GM19238 (cell line): ENCODE results near the gene HOXB4.
A peak's percentile ranks its signal among the peaks of the same experiment; 100 is the strongest.

Source experiments
- DNase-seq: peaks from one replicate; pipeline ENCODE4 v3.0.0; 2011; ENCODE audit warnings: low spot score; ENCODE audit not compliant: insufficient read length

HOXB4 gene

DNA sequence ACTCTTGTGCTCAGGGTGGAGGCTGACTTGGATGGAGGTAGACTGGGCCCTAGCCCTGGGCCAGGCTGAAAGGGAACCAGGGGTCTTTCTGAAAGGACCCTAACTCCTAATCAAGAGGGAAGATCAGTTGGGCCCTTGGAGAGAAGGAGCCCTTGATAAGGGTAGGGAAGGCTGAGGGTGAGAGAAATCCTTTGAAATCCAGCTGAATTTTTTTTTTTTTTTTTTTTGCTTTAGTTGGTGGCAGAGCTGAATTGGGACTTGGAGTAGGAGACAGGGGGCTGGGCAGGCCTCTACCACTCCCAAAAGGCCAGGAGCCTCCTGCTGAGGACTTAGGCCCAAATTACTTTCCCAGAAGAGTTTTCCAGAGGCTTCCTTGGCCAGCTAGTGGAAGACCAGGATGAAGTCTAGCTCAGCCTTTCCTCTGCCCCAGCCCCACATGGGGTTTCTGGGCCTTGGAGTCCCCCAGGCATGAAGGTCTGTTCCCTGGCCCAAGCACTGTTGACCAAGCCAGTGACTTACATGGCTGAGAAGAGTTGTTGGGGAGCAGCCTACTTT, 12.5 kb upstream of the HOXB4 start:
- DNase-seq, result no peak

DNA sequence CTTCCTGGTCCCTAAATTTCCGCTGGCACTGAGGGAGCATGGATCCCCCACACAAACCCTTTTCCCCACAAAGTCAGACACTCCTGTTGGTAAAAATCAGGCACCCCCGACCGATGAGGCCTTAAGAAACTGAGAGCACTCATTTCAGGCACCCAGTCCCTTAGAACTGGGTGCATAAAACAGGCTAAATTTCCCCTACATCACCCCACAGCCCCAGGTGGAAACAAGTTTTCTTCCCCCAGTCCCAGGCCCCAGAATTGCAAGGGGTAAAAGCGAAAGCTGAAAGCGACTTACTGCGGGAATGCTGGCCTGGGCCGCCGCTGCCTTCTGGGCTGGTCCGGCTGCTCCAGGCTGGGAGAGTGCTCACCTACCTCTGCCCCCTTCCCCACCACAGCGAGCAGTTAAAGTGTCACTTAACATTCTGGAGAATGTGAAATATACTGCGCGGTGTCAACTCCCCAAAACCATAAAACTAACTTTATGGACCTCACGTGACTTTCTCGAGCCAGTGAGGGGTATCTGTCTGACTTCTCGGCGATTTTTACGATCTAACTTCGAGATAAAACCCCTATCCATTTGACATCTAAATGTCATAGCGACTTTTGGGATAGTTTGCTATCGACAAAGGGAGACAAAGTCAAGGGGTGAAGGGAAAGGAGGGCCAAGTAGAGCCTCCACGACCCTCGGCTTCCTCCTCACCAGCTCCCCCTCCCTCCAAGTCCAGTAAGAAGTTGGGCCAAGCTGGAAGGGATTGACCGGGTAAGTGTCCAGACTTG, 11.9 kb upstream of the HOXB4 start, which contains the start of gene HOXB3:
TSS of gene HOXB3 (minus strand) at position 411 of the 776 bp plus-strand sequence. CDS start 37,767 bp downstream, outside the sequence.
- no peak for DNase-seq

DNA sequence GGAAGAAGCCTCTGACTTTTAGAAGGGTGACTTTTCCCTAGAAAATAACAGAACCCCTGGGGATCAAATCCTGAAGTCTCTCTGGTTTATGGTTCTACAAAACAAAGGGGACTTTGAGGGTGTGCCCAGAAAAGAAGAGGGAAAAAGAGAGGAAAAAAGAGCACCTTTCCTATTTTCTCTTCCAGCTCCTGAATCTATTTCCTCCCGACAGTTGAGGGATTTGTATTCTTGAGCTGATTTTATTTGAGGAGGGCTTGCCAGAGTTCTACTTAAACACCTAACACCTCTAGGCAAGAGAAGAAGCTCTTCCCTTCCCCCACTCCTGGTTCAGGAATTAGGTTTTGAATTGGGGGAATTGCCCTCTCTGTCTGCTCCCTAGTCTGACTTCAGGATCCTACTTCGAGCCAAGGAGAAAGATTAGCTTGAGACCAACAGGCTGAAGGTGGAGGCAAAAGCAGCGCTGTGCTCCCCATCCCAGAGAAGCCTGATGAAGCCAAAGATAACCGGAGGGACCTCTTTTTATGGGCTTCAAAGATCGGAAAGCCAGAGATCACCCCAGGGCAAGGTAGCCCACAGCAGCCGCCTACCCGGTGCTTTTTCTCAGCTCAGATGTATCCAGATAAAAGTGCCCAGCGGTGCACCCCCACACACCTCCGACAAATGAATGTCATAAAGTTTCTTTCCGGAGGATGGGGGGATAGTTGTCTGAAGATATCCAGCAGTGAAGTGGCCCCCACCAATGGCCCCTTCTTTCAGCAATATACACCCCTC, 11.1 kb upstream of the HOXB4 start:
- no peak for DNase-seq

DNA sequence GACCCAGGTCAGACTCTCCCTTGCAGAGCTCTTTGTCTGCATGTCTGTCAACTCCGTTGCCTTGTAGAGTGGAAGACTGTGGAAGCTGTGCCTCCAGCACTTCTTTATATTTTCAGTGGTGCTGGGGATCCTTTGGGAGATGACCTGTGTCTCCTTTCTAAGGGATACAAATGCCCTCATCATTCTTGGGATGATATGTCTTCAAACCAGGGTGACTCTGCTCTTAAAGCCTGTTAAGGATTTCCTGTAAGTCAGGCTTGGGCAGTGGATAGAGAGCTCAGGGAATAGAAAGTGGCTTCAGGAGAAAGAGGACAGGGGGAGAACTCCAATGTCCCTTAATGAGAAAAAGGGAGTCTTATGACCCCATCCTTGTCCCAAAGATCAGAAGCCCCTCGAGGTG, 10.4 kb upstream of the HOXB4 start:
- no peak for DNase-seq

DNA sequence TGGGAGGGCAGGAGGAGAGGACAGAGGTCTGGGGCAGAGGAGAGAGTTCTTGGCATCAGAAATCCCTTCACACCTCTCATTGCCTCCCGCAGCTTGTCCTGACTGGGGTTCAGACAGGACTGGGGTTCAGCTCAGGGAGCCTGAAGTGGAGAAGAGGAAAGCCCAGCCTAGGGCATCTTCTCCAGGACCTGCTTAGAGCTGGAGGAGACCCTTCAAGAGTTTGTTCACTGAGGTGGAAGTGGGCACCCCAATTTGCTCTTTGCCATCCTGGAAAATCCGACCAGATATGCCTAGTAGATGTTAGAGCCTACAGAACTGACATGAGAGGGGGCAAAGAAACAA, 9.9 kb upstream of the HOXB4 start:
- no peak for DNase-seq

DNA sequence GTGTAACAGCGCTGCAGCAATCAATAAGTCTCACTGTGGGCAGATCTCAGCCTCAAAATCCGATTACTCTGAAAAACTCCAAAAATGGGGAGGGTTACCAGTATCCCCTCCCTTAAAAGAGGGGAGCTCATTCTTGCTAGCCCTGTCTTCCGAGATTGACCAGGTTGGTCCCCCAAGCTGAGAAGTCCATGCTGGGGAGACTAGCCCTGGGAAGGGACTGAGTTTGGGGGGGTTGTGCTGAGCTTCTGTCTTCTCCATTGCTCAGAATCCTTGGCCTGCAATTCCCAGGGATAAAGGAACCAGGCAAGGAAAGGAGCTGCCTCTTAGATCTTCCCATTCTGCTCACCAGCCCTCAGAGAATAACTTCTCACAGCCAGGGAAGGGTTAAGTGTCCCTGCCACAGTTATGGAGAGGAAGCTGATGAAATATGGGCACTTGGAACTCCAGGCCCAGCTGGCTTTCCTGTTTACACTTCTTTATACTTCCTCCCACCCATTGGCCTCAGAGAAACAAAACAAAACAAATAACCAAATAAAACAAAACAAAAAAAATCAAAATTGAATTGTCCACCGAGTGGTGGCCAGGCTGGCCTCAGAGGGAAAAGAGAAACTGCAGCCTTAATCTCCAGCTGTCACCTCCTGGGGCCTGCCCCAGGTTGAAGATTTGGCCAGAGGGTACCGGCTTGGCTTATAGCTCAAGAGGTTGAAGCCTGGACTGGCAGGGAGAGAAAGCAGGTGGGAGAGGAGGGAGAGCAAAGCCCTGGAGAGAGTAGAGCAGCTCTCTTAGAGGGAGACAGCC, 9.3 kb upstream of the HOXB4 start:
- DNase-seq, result no peak

DNA sequence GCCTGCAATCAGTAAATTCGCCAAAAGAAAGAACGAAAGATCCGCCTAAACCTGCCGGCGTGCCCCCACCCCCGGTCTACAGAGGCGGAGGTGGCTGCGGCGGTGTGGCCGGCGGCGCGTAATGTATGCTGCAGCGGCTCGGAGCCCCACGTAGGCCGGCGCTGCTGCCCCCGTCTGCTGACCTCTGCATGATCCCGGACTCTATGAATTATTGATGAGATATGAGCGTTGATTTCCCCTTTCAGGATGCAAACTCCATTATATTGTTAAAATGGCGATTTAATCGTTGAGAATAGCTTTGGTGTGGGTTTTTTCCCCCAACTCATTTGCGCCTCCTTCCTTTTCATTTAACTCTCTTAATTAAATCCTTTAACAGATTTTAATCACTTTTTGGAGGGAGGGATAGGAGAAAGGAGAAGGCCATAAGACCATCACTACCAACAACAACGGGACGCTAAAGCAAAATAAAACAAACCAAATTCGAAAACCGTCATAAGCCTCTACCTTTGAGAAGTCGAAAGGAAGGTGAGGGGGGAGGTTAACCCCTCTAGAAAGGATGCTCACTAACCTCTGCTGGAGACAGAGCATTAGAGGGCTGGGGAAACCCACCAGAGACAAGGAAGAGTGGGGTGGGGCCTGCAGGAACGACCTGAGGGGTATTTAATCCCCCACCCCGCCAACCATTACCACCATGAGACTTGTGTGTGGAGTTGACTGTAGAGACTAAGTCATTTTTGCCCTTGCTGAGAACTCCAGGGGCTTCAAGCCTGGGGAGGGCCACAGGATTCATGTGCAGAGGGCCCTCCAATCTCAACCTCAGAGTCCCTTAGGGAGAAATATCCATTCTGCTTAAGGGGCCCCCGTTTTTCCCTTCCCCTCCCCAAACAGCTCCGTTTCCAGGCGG, 8.5 kb upstream of the HOXB4 start:
- peak; percentile 62 for DNase-seq

DNA sequence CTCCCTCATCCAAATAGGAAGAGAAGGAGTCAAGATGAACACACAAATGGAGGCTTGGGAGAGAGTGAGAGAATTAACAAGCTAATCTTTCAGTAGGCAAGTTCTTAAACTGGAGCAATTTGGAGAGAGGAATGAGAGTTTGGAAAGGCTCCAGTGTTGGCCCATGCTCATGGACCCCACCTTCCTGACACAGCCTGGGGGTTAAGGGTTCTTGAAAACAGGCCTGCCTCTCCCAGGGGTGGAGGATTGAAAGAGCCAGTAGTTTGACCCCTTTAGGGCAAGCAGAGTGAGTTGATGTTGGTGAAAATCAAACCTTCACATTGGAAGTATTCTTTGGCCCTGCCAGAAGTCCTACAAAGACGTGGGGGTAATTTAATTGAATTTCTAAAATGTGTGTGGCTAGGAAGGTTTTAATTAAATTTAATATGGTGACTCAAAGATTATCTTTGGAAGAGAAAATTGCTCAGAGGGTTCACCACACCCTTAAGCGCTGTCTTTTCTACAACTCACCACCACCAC, 6.1 kb upstream of the HOXB4 start:
- no peak for DNase-seq

DNA sequence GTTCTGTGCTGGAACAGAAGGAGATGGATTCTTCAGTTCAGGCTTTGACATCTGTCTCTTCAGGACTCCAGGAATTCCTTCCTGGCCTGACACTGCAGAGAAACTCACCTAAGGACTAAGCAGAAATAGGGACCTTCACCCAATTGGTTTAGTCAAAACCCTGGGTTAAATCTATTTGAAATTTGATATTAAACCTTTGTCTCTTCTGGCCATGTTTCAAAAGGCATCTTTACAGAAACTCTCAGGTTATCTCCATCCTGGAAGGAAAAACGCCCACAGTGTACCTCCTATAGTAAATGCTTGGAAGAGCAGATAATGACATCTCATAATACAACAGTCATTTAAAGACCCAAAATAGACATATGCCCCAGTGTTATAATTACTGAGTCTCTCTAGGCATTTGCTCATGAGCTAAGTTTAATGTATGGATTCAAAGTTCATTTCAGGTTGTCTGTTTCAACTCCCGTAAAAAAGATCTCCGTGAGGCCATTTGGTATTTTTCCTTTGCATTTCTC, 5.6 kb upstream of the HOXB4 start:
- no peak for DNase-seq

DNA sequence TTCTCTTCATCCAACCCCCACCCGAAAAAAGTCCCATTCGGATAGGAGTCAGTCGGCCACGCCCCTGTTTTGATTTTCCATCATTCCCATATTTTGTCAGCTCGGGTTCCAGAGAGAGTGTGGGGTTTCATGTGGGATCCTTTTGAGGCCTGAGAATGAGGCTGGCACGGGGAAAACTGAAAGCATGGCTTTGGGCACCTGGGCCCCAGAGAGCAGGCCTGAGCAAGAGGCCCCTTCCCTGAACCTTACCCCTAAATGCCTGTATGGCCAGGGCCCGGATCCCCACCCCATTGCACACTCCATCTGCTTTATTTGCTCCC, 4.6 kb upstream of the HOXB4 start:
- no peak for DNase-seq

DNA sequence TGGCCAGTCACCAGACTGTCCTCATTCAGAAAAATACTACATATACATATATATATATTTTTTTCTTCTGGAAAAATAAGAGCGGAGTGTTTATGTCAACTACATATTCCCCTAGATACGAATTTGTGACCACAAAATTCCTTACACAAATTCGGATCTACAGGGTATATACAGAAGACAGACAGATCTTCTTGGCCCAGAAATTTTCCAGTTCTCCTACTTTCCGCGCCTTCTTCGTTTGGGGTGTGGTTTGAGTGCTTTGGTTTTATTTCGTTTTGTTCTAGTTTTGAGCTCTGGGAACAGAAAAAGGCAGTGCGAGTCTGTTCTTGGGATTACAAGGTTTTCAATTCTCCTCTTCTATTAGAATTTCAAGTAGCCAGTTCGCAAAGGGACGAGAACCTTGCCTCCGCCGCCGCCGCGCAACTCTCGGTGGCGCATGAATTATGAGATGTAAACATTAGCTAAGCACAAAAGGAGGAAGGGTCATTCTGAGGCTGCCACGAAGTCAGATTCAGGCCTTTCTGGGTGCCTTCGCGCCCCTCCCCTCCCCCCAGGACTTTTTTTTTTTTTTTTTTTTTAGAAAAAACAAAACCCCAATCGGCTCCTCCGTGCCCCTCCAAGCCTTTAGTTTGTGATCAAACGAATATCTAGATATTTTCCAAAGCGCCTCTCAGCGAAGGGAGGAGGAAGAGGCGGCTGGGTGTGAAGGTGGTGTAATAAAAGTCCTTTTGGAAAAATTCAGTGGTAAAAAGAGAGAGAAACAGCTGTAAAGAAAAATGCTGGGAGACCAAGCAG, 1.8 kb upstream of the HOXB4 start:
- no peak for DNase-seq

DNA sequence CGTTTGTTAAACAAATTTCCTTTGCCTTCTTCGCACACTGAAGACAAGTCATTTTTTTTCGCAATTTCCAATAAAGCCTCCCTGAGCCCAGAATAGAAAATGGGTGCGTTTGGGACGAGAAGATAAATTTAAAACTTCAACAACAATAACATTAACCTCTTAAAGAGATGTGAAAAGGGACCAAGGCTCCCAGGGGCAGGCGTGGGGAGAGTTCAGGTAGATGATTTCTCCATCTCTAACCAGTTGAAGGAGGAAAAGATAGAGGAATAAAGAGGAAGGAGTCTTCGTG, 1.3 kb upstream of the HOXB4 start:
- no peak for DNase-seq

DNA sequence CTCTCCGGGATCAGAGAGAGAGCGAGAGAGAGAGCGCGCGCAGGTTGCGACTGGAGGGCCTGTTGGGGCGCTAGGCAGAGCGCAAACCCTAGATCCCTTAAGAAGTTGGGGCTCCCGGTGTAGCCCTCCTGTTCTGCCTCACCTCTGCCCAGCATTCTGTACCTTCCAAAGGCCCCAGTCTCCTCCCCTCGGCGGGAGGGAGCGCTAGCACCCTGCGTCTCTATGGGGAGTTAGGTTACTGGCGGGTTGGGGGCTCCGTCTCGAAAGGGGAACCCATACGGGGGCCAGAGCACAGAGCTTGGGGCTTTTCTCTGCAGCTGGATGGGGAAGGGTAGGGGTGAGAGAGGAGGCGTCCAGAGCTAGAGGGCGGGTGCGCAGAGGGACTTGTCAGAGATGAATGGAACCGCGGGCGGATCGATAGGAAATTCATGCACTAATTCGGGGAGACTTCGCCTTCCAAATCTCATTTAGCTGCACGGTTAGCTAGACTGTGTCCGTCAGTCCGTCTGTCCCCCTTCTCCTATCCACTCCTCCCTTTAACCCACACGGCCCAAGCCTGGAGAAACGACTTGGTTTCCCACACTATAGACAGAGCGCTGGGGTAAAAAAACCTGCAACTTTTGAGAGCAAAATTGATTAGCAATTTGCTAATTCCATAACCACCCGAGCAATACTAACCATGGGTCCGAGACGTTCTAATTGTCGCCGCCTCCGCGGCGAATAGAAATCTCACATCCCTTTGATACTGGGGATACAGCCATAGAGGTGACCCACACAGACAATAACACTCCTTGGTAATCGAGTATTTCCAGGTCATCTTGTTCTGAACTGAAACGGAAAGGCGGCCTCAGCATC, 693 bp upstream of the HOXB4 start:
- DNase-seq, result no peak

DNA sequence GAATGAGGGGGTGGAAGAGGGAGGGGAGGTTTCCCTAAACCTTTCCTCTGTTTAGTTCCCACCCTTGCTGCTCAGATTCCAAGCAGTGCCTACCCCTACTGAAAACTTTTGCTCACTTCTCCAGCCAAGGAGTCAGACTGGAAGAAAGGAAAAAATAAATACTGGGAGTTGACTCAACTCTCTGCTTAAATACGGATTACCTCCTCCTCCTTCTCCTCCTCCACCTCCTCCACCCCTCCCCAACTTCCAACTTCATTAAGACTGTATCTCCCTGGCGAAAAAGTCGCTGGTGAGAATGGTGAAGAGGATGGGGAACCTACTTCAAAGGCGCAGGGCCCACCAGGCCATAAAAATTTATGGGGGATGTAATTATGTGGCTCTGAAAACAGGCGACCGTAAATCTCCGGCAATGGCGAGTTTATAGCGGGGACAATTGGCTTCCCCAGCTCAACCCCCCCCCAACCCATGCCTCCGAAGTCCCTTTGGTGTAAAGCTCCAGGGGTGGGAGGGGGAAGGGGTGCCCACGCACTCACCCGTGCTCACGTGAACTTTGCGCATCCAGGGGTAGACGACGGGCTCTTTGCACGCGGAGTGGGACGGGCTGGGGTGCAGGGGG, 712 bp downstream of the HOXB4 start:
- DNase-seq, result no peak

DNA sequence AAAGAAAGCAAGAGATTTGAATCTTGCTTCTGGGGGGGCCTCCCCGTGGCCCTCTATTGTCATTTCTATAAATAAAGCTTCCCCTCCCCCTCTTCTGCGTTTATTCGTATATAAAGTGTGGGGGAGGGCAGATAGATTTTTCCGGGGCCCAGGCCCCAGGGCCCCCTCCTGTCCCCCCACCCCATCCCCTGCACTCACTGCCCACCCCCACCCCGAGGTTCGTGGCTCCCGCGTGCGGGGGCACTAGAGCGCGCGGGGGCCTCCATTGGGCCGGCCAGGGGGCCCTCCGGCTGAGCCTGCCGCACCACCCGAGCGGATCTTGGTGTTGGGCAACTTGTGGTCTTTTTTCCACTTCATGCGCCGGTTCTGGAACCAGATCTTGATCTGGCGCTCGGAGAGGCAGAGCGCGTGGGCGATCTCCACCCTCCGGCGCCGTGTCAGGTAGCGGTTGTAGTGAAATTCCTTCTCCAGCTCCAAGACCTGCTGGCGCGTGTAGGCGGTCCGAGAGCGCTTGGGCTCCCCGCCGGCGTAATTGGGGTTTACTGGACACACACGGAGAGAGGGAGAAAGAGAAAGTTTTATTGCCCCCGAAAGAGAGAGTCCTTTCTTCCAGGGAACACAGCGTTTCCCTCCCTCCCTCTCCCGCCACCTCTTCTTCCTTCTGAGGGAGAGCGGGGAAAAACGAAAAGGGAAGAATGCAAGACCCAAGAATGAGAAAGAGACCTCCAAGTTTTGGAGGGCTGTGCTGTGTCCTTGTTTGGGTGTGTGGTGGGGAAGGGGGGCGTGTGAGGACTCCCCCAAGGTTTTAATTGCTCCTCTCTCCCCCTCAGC, 1.5 kb downstream of the HOXB4 start:
- DNase-seq, result no peak

DNA sequence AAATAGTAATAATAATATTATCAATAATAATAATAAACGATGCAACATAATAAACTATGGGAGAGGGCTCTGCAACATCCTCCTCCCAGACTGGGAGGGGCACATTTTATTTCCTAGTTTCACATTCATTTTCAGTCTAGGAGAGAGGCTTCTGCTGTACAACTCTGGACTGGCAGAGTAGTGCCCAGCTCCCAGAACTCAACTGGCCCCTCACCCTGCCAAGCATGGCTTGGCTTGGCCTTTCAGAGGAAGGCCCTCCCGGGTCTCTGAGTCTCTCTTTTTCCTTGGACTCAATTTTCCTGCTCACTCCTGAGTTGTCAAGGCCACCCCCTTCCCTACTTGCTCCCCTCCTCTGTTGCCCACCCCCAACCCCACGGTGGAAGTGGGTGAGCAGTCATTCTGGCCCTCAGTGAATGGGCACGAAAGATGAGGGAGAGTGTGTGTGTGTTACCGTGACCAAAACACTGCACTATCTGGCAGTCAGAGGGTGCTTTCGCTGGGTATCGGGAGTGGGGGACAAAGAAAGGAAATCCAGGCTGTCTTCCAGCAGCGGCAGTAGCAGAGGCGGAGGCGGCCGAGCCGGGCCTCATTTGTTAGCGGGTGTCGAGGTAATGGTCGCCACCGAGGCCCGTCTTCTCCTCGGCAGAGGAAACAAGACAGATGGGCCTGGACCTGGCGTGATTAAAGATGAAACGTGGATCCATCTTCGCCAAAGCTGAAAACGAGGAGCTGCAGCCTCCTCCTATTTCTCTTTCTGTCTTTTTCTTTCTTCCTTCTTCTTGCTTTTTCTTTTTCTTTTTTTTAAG, 2.3 kb downstream of the HOXB4 start:
- DNase-seq, result no peak

DNA sequence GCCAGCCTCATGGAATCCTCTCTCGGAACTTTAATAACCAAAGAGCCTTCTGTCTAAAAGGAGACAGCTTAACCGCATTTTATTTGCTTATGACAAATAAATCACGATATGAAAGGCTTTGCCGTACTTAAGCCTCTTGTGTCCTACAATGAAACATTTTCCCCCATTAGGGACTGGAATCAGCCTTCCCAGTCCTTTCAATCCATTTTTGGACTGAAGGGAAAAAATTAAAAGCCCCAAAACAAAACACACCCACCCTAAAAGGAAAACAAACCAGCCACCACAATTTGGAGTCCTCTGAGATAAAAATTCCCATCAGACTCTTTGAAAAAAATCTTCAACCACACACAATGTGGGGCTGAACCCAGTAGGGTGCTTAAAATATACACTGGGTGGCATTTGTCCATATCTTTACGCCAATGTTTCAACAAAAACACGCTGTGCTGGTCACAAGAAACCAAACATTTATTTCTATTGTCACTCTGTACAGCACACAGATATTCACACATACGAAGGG, 3.0 kb downstream of the HOXB4 start:
- DNase-seq, result no peak
